Measurements from ENCODE around the gene MAB21L4. TPM values are rescaled to one million over a fixed set of nuclear protein-coding genes. Genes with fewer than 3 reads are reported as not detected.

The MAB21L4 gene
- total and polyA plus RNA-seq, 2 donors (not counting 3 experiments of a cell fraction or from before 2014, with no cell fraction given), result not detected

- Histone ChIP-seq H3K36me3 (ENCODE audit: control insufficient read depth in 2 of 2, extremely low read depth in 1 of 2, insufficient read depth in 2 of 2, low read length in 2 of 2) (no peaks in the 10 kb centered on the region), H3K4me2 (ENCODE audit: insufficient read depth, low read length) (no peak overlapping the region), H2AFZ (ENCODE audit: low read depth, low read length) (no peak overlapping the region), H3K27me3 (ENCODE audit: control insufficient read depth in 2 of 2, insufficient read depth in 2 of 2, low read length in 2 of 2) (no peaks in the 10 kb centered on the region), H3K4me3 (replicated peaks in 1 of 3; ENCODE audit: insufficient read depth in 1 of 3, low read depth in 1 of 3, low read length in 3 of 3) (no peak overlapping the region), H3K4me1 (ENCODE audit: control insufficient read depth, extremely low read depth, insufficient read depth, low read length) (peaks cover 15% of the 10 kb centered on the region), H3K9ac (replicated peaks; ENCODE audit: extremely low read depth, insufficient read depth, low read length) (no peak overlapping the region), H3K79me2 (ENCODE audit: control insufficient read depth, insufficient read depth, low read length) (no peaks in the 10 kb centered on the region), H3K9me1 (replicated peaks; ENCODE audit: control insufficient read depth, extremely low read depth, insufficient read depth, low read length) (no peaks in the 10 kb centered on the region), H4K20me1 (replicated peaks; ENCODE audit: control insufficient read depth, extremely low read depth, insufficient read depth, low read length) (no peaks in the 10 kb centered on the region), H3K9me3 (replicated peaks; ENCODE audit: control insufficient read depth, insufficient read depth, low read length) (no peaks in the 10 kb centered on the region), H3K27ac (ENCODE audit: insufficient read depth, low read depth, low read length) (no peak overlapping the region)
- CTCF ChIA-PET, result interaction anchor here (0.6 to 3.8 kb wide), 39 partner anchors 9 to 400 kb away, joined by 3 to 40 read pairs (median 3); partner anchors contain the start of genes CROCC2 and MAB21L4
- TF ChIP-seq CTCF (IDR thresholded peaks at IDR 0.05; ENCODE audit: extremely low read depth in 1 of 2, insufficient read depth in 1 of 2, low read depth in 1 of 2, low read length in 2 of 2), result no peak
- TF ChIP-seq POLR2A (IDR thresholded peaks at IDR 0.05; ENCODE audit: low read depth, low read length), result no peak
- TF ChIP-seq POLR2AphosphoS5 (IDR thresholded peaks at IDR 0.05; ENCODE audit: insufficient read depth, low read depth, low read length), result no peak
- TF ChIP-seq GATA2 (IDR thresholded peaks at IDR 0.05; ENCODE audit: insufficient read depth, insufficient read length, low read depth, low read length), result no peak
- no peak for TF ChIP-seq FOS (IDR thresholded peaks at IDR 0.05; ENCODE audit: borderline replicate concordance, insufficient read depth, low read length)
- no peak for TF ChIP-seq MYC (IDR thresholded peaks at IDR 0.05; ENCODE audit: low read depth, low read length)
- no peak for TF ChIP-seq EZH2 (IDR thresholded peaks at IDR 0.05; ENCODE audit: borderline replicate concordance, low read depth, low read length, severe bottlenecking)
- no peak for TF ChIP-seq JUN (IDR thresholded peaks at IDR 0.05; ENCODE audit: borderline replicate concordance, insufficient read depth, insufficient read length, low read depth)
- no peak for TF ChIP-seq MAX (IDR thresholded peaks at IDR 0.05; ENCODE audit: insufficient read depth, insufficient read length)
- POLR2A ChIA-PET, result no interaction called here
- no TSS peak for BruUV-seq (replicated peaks)
- DNase-seq (ENCODE audit: low read depth, low spot score) (no peak), FAIRE-seq (no peak)
- intact Hi-C loops (cut with micrococcal nuclease) (loop anchor here (1.0 to 10.0 kb wide), 8 partner anchors 17 to 313 kb away; partner anchors contain the start of gene PPP1R7), dilution Hi-C loops (cut with MboI; ENCODE audit: extremely low pct_ligation_motif_present, low sequenced_read_pairs) (no loop called here)
Observed at GRCh38 chr2:240914645-240915525, 18.9 kb upstream of the MAB21L4 start.

Data from endothelial cell of umbilical vein (primary cell).